Measurements from ENCODE around the gene ANAPC13.

Gene ANAPC13

GRCh38 chr3:134448664-134449063, 37.1 kb downstream of the ANAPC13 start:
- DNase-seq: no peak

- no peak for DNase-seq
These were observed 38.4 kb downstream of the ANAPC13 start for GRCh38 chr3:134447351-134447750.

DNA sequence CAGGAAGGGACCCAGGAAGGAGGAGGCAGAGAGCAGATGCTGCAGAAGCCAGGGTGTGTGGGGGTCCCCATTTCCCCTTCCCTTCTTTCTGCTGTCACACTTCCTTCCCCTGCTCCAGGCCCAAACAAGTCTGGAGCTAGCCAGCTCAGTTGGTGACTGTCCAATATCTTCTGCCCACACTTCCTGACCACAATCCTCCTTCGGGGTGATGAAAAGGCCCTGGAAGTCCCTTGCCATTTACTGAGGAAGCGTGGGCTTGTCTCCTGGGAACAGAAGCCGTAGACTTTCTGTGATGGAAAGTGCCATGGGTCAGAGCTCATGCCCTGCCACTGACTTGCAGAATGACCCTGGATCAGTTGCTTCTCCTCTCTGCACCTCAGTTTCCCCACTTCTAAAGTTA, 39.0 kb downstream of the ANAPC13 start:
- DNase-seq: no peak

DNA sequence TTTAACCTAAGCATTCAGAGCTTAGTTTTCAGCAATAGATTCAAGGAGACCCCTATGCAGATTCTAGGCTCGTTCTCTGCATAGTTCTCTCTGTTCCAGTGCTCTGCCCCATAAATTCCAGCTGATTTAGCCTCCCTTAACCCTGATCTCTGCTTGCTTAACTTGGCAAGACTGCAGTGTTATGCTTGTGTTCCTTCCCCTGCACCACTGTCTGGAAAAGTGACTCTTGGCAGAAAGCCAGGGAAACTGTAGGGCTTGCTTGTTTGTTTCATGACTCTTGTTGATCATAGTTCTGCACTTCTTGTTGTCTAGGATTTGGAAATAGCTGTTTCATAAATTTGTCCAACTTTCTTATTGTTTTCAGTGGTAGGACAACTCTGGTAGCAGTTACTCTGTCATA, 40.1 kb downstream of the ANAPC13 start:
- DNase-seq: peak; percentile 62

- DNase-seq: no peak
These were observed 40.7 kb downstream of the ANAPC13 start for GRCh38 chr3:134445095-134445494.

- DNase-seq: no peak
These were observed 44.0 kb downstream of the ANAPC13 start for GRCh38 chr3:134441821-134442220.

- DNase-seq: no peak
These were observed 44.5 kb downstream of the ANAPC13 start for GRCh38 chr3:134441321-134441720.

DNA sequence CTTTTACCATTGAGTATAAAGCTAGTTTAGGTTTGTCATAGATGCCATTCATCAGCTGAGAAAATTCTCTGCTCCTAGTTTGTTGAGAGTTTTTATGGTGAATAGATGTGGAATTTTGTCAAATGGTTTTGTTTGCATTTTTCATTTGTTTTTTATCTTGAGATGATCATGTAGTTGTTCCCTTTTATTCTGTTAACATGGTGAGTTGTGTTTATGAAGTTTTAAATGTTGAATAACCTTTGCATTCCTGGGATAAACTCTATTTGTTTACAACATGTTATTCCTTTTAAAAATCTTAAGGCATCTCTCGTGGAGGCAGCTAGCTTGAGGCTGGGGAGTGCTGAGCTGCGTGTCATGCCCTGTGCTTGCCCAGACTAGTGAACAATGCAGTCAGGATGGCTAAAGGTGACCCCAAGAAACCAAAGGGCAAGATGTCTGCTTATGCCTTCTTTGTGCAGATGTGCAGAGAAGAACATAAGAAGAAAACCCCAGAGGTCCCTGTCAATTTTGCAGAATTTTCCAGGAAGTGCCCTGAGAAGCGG, 48.5 kb downstream of the ANAPC13 start:
- DNase-seq: no peak

DNA sequence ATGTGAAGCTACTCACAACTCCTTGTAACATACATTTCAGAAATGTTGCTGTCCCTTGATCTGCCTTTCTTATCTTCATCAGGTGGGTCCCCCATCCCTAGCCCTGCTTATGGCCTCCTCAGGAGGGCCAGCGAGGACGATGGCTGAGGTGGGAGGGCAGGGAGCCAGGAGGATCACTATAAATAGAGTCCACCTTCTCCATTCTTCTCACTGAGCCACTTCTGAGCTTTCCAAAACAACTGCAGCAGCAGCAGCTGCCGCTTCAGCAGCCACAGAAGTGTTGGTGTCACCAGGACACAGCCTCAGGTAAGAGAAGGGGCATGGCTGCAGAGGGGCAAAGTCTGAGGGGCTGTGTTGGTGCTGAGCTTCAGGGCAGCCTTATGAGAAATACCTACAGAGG, 53.5 kb downstream of the ANAPC13 start:
- no peak for DNase-seq

DNA sequence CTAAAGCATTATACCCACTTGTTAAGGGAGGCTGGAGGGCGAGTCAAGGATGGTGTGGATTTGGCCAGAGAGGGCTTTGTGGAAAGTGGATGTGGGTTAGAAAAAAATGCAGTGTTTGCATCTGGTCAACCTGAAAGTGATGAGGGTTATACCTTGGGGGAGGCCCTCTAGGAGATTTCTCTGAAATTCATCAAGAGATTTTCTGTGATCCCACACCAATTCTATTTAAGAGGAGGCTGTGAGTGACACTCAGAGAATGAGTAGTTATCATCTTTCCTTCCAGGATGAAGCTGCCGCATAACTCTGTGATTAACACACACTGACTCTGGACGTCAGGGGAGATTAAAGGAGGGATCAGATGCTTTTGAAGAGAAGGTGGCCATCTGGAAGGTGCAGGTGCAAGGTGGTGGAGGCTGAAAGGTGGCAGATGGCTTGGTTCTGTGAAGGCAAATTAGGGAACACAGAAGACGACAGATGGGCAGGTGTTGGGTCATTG, 54.8 kb downstream of the ANAPC13 start:
- DNase-seq: no peak

DNA sequence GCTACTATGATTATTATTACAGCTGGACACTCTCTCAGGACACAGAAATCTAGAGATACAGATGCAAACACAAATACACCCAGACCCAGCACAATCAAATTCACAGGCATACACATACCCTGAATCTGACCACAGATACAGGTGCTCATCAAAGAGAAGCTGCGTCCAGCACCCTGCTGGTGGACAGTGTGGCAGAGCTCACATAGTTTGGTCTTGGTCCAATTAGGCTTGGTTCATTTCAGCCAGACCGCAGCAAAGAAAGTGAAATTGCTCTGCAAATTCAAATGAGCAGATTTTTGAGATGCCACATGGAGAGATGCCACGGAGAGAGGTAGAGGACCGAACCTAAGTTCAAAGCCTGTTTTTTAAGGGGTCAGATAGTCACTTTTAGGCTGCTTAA, 55.6 kb downstream of the ANAPC13 start:
- no peak for DNase-seq

- no peak for DNase-seq
These were observed 57.4 kb downstream of the ANAPC13 start for GRCh38 chr3:134428401-134428800.
